GF-D8 (cell line): ENCODE results near the gene LMNTD2.
"Not testable (repeated sequence)": the region's sequence is repeated elsewhere in the genome, so short reads cannot be mapped to it uniquely, and the experiment has no call there.

Source experiments
- DNase-seq: peaks from one replicate; lab custom pipeline; 2025; lab: John Stamatoyannopoulos, UW

Gene LMNTD2

GRCh38 chr11:586376-587316 lies 26.1 kb upstream of the LMNTD2 start:
- DNase-seq: no peak

GRCh38 chr11:584287-584686 lies 23.7 kb upstream of the LMNTD2 start:
- DNase-seq: no peak

- no peak for DNase-seq
These were observed 21.2 kb upstream of the LMNTD2 start for GRCh38 chr11:581752-582151.

GRCh38 chr11:581342-581741 lies 20.8 kb upstream of the LMNTD2 start:
- DNase-seq: no peak

- no peak for DNase-seq
These were observed 19.5 kb upstream of the LMNTD2 start for GRCh38 chr11:579830-580601.

GRCh38 chr11:578276-579035 lies 17.9 kb upstream of the LMNTD2 start:
- no peak for DNase-seq

- DNase-seq: no peak
These were observed 17.0 kb upstream of the LMNTD2 start for GRCh38 chr11:577611-577894.

- DNase-seq: no peak
These were observed 16.5 kb upstream of the LMNTD2 start for GRCh38 chr11:576811-577610.

GRCh38 chr11:575996-576768 lies 15.6 kb upstream of the LMNTD2 start, which contains the start of gene PHRF1:
TSS of gene PHRF1 (plus strand) at chr11:576470. CDS start at chr11:581513, 5,043 bp downstream.
- DNase-seq: peak; percentile 44

GRCh38 chr11:575313-575995 lies 14.9 kb upstream of the LMNTD2 start:
- DNase-seq: no peak

- DNase-seq: no peak
These were observed 14.2 kb upstream of the LMNTD2 start for GRCh38 chr11:574632-575312.

GRCh38 chr11:574031-574570 lies 13.6 kb upstream of the LMNTD2 start:
- not testable (repeated sequence) for DNase-seq

- DNase-seq: no peak
These were observed 12.7 kb upstream of the LMNTD2 start for GRCh38 chr11:573146-573759.

- DNase-seq: no peak
These were observed 11.3 kb upstream of the LMNTD2 start for GRCh38 chr11:571802-572185.

- no peak for DNase-seq
These were observed 8.8 kb upstream of the LMNTD2 start for GRCh38 chr11:569158-569885.

GRCh38 chr11:568306-569157 lies 8.0 kb upstream of the LMNTD2 start:
- DNase-seq: peak; percentile 56

- no peak for DNase-seq
These were observed 7.2 kb upstream of the LMNTD2 start for GRCh38 chr11:567629-568292.
